ENCODE measurements around the gene WHRN. TPM values are rescaled to one million over a fixed set of nuclear protein-coding genes. Genes with fewer than 3 reads are reported as not detected.

WHRN gene
- total and polyA plus RNA-seq, 9 of the 15 experiments (the other 6 are each of a cell fraction or from before 2014, with no cell fraction given): 0.31 to 14.1 (median 3.0) TPM

DNA sequence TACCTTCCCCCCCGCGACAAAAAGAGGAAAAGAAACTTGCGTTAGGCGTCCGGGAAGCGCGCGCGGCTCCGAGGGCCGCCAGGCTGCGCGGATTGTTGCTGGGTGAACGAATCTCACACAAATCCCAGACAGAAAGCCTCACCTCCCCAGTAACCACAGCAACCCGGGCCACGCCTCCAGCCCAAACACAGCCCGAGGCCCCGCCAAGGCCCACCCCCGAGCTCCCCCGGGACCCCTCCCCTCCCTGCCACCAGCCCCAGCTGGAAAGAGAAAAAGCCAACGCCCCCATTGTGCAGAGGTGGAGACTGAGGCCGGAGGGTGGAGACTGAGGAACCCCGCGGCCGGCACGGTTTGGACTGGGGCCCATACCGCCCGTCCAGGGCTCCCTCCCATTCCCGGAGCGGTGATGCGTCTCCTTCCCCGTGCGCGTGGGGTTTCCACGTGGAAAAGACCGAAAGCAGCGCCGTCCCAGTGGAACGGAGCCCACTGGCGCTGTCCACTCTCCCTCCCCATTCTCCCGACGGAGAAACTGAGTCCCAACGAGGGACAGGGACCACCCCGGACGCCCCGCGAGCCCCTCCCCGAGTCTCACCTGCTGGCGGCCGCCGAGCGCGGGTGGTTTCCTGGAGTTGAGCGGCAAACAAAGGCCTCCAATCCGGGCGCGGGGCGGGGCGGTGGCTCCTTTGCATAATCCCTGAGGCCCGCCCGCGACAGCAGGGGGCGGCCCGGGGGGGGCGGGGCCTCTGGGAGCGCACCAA is 107.2 kb downstream of the WHRN start (continued):
- TF ChIP-seq DACH1 (IDR thresholded peaks at IDR 0.05; ENCODE audit: partially characterized antibody) (peak; percentile 34), NFYB (IDR thresholded peaks at IDR 0.05; ENCODE audit: extremely low read depth, insufficient read length) (peak; percentile 61), MYC (IDR thresholded peaks at IDR 0.05; ENCODE audit: low read depth, low read length) (peak; percentile 14; the same call in 1 of the 2 replicates), MYC (CRISPR knock-in tag; IDR thresholded peaks at IDR 0.05; ENCODE audit: borderline replicate concordance, low read depth) (no peak), KDM5B (IDR thresholded peaks at IDR 0.05; ENCODE audit: insufficient replicate concordance, low read depth, low read length) (peak; percentile 35), NFIC (IDR thresholded peaks at IDR 0.05) (peak; percentile 71), SAFB (IDR thresholded peaks at IDR 0.05; ENCODE audit: borderline replicate concordance, low read depth, low read length) (peak; percentile 76; the same call in 1 of the 2 replicates), ERF (CRISPR knock-in tag; IDR thresholded peaks at IDR 0.05) (peak; percentile 72; the same call in 1 of the 2 replicates), ETV1 (tag; conservative IDR thresholded peaks at IDR 0.05; ENCODE audit: low read depth) (peak; percentile 52), RBFOX2 (IDR thresholded peaks at IDR 0.05; ENCODE audit: low read depth, low read length) (peak; percentile 91), MLX (CRISPR knock-in tag; conservative IDR thresholded peaks at IDR 0.05) (no peak), POLR2G (IDR thresholded peaks at IDR 0.05; ENCODE audit: low read depth, low read length) (peak; percentile 85), ZNF146 (CRISPR knock-in tag; IDR thresholded peaks at IDR 0.05; ENCODE audit: unreplicated experiment) (no peak), SIN3A (IDR thresholded peaks at IDR 0.05; ENCODE audit: borderline replicate concordance in 2 of 2, control insufficient read depth in 1 of 2, low read depth in 2 of 2, low read length in 2 of 2) (peak in 1 of 2 experiments; percentile 65; a peak in 1 of 4 replicates), MTA3 (IDR thresholded peaks at IDR 0.05; ENCODE audit: borderline replicate concordance) (0 out of 2 replicates have a peak, but pooled peaks have one; percentile 27), MAX (CRISPR knock-in tag; IDR thresholded peaks at IDR 0.05) (peak; percentile 72), CXXC5 (CRISPR knock-in tag; IDR thresholded peaks at IDR 0.05) (peak; percentile 73), RNF2 (IDR thresholded peaks at IDR 0.05) (peak; percentile 68; the same call in 1 of the 2 replicates), NCOA4 (IDR thresholded peaks at IDR 0.05; ENCODE audit: partially characterized antibody) (peak; percentile 75), CREM (IDR thresholded peaks at IDR 0.05; ENCODE audit: low read depth) (peak; percentile 2; the same call in 1 of the 2 replicates), KDM4B (IDR thresholded peaks at IDR 0.05; ENCODE audit: borderline replicate concordance in 2 of 2, low read depth in 1 of 2) (peak in 1 of 2 experiments; percentile 55; a peak in 1 of 4 replicates)

Data from K562 (cell line).